ENCODE data around the gene TMEM170B. TPM values are rescaled to one million over a fixed set of nuclear protein-coding genes. Genes with fewer than 3 reads are reported as not detected.

Gene TMEM170B
- polyA plus RNA-seq, 2 of the 4 experiments (the other 2 are of a cell fraction) = 2.5 to 3.2 TPM

GRCh38 chr6:11606332-11606731 is 68.8 kb downstream of the TMEM170B start:
- ChIA-PET CTCF (interaction anchor here (1.3 kb wide), 2 partner anchors 10 to 12 kb away, joined by 3 to 4 read pairs; no protein-coding TSS in a partner anchor), POLR2A (no interaction called here)
- no peaks in the 10 kb centered on the region for H3K9me3 ChIP-seq
- ATAC-seq (no peak), FAIRE-seq (no peak), DNase-seq (ENCODE audit: low read depth in 1 of 2, low spot score in 1 of 2) (no peak)
- H3K4me3 ChIP-seq = no peak overlapping the region
- 82% methylated on average over 6 of the region's 6 CpGs for WGBS (ENCODE audit: missing lambda C conversion rate)
- H3K4me1 ChIP-seq = peaks cover 53% of the 10 kb centered on the region
- TF ChIP-seq CHD4 (IDR thresholded peaks at IDR 0.05; ENCODE audit: borderline replicate concordance) (no peak), RAD21 (conservative IDR thresholded peaks at IDR 0.05 in 1 of 2, IDR thresholded peaks at IDR 0.05 in 1 of 2) (no peak), POLR2A (IDR thresholded peaks at IDR 0.05; ENCODE audit: low read length) (no peak), MYC (IDR thresholded peaks at IDR 0.05; ENCODE audit: borderline replicate concordance, low read length) (no peak), FOXS1 (CRISPR knock-in tag; IDR thresholded peaks at IDR 0.05) (no peak), FOSB (CRISPR knock-in tag; IDR thresholded peaks at IDR 0.05) (no peak), BHLHE40 (IDR thresholded peaks at IDR 0.05; ENCODE audit: low read depth, low read length) (no peak), BCL3 (IDR thresholded peaks at IDR 0.05) (no peak), SMC3 (IDR thresholded peaks at IDR 0.05) (no peak), RNF2 (IDR thresholded peaks at IDR 0.05; ENCODE audit: borderline replicate concordance, low read depth) (no peak), RCOR1 (IDR thresholded peaks at IDR 0.05; ENCODE audit: low read depth, low read length) (no peak), ESRRA (IDR thresholded peaks at IDR 0.05; ENCODE audit: borderline replicate concordance, low read length) (no peak)
- TF ChIP-seq, protein P1, sequence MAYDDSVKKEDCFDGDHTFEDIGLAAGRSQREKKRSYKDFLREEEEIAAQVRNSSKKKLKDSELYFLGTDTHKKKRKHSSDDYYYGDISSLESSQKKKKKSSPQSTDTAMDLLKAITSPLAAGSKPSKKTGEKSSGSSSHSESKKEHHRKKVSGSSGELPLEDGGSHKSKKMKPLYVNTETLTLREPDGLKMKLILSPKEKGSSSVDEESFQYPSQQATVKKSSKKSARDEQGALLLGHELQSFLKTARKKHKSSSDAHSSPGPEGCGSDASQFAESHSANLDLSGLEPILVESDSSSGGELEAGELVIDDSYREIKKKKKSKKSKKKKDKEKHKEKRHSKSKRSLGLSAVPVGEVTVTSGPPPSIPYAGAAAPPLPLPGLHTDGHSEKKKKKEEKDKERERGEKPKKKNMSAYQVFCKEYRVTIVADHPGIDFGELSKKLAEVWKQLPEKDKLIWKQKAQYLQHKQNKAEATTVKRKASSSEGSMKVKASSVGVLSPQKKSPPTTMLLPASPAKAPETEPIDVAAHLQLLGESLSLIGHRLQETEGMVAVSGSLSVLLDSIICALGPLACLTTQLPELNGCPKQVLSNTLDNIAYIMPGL (CRISPR knock-in tag; IDR thresholded peaks at IDR 0.05; ENCODE audit: borderline replicate concordance) = no peak
- H3K4me2 ChIP-seq = peak overlapping the region; percentile 29; the same call in 1 of the 3 replicates
- H3K27ac ChIP-seq = peak overlapping the region; percentile 41 to 71; a peak in 2 of 6 replicates

- H3K4me1 ChIP-seq = peaks cover 45% of the 10 kb centered on the region
- FAIRE-seq (no peak), ATAC-seq (no peak), DNase-seq (ENCODE audit: low read depth in 1 of 2, low spot score in 1 of 2) (no peak)
- no peak overlapping the region for H3K4me2 ChIP-seq
- H3K9me3 ChIP-seq = no peaks in the 10 kb centered on the region
- 86% methylated on average over 7 of the region's 7 CpGs for WGBS (ENCODE audit: missing lambda C conversion rate)
- POLR2A ChIA-PET = no interaction called here
- peak overlapping the region; percentile 71 to 84; a peak in 5 of 6 replicates for H3K27ac ChIP-seq
- CTCF ChIA-PET = interaction anchor here (1.3 kb wide), 2 partner anchors 11 kb away, joined by 3 to 4 read pairs; no protein-coding TSS in a partner anchor
- H3K4me3 ChIP-seq = no peak overlapping the region
- TF ChIP-seq, protein P2, sequence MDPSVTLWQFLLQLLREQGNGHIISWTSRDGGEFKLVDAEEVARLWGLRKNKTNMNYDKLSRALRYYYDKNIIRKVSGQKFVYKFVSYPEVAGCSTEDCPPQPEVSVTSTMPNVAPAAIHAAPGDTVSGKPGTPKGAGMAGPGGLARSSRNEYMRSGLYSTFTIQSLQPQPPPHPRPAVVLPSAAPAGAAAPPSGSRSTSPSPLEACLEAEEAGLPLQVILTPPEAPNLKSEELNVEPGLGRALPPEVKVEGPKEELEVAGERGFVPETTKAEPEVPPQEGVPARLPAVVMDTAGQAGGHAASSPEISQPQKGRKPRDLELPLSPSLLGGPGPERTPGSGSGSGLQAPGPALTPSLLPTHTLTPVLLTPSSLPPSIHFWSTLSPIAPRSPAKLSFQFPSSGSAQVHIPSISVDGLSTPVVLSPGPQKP (IDR thresholded peaks at IDR 0.05; ENCODE audit: low read depth, low read length) = no peak
- TF ChIP-seq, protein P1 (CRISPR knock-in tag; IDR thresholded peaks at IDR 0.05; ENCODE audit: borderline replicate concordance) = no peak
- TF ChIP-seq EHMT2 (IDR thresholded peaks at IDR 0.05; ENCODE audit: low read depth) (no peak), TFCP2L1 (CRISPR knock-in tag; IDR thresholded peaks at IDR 0.05) (no peak), BCL3 (IDR thresholded peaks at IDR 0.05) (no peak), NPAS2 (CRISPR knock-in tag; IDR thresholded peaks at IDR 0.05; ENCODE audit: borderline replicate concordance) (no peak), POLR2AphosphoS2 (conservative IDR thresholded peaks at IDR 0.05; ENCODE audit: low read length) (no peak), SMC3 (IDR thresholded peaks at IDR 0.05) (no peak), KDM5A (IDR thresholded peaks at IDR 0.05) (no peak), HES2 (IDR thresholded peaks at IDR 0.05) (no peak), ESRRA (IDR thresholded peaks at IDR 0.05; ENCODE audit: borderline replicate concordance, low read length) (no peak), RFX5 (IDR thresholded peaks at IDR 0.05) (no peak), ZNF302 (CRISPR knock-in tag; IDR thresholded peaks at IDR 0.05) (no peak), CHD4 (IDR thresholded peaks at IDR 0.05; ENCODE audit: borderline replicate concordance) (no peak), NR3C1 (IDR thresholded peaks at IDR 0.05) (no peak), USF2 (IDR thresholded peaks at IDR 0.05) (no peak), MYC (IDR thresholded peaks at IDR 0.05; ENCODE audit: borderline replicate concordance, low read length) (no peak), HEYL (CRISPR knock-in tag; IDR thresholded peaks at IDR 0.05) (no peak)
- TF ChIP-seq, protein P3, sequence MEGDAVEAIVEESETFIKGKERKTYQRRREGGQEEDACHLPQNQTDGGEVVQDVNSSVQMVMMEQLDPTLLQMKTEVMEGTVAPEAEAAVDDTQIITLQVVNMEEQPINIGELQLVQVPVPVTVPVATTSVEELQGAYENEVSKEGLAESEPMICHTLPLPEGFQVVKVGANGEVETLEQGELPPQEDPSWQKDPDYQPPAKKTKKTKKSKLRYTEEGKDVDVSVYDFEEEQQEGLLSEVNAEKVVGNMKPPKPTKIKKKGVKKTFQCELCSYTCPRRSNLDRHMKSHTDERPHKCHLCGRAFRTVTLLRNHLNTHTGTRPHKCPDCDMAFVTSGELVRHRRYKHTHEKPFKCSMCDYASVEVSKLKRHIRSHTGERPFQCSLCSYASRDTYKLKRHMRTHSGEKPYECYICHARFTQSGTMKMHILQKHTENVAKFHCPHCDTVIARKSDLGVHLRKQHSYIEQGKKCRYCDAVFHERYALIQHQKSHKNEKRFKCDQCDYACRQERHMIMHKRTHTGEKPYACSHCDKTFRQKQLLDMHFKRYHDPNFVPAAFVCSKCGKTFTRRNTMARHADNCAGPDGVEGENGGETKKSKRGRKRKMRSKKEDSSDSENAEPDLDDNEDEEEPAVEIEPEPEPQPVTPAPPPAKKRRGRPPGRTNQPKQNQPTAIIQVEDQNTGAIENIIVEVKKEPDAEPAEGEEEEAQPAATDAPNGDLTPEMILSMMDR (IDR thresholded peaks at IDR 0.05) = no peak
Measured at GRCh38 chr6:11607383-11607782, 69.8 kb downstream of the TMEM170B start.

Data from A549 (cell line).